SKM-1 treated with dmso at 0.1 percent for 144 hours (cell line): ENCODE results near the gene BAIAP2.
A peak's percentile ranks its signal among the peaks of the same experiment; 100 is the strongest.

Experiments
- DNase-seq: peaks from one replicate; lab custom pipeline; 2025; ENCODE audit not compliant: unreplicated experiment; lab: John Stamatoyannopoulos, UW

Gene BAIAP2

GRCh38 chr17:81084680-81085419 is 49.9 kb downstream of the BAIAP2 start:
- DNase-seq = no peak

GRCh38 chr17:81085420-81085911 is 50.5 kb downstream of the BAIAP2 start:
- no peak for DNase-seq

- no peak for DNase-seq
These were observed 52.0 kb downstream of the BAIAP2 start for GRCh38 chr17:81086789-81087551.

- peak; percentile 81 for DNase-seq
These were observed 55.6 kb downstream of the BAIAP2 start for GRCh38 chr17:81090361-81091136.

GRCh38 chr17:81091154-81091553 is 56.2 kb downstream of the BAIAP2 start:
- no peak for DNase-seq

- DNase-seq = no peak
These were observed 57.0 kb downstream of the BAIAP2 start for GRCh38 chr17:81091774-81092517.

- DNase-seq = no peak
These were observed 57.7 kb downstream of the BAIAP2 start for GRCh38 chr17:81092518-81093095.

GRCh38 chr17:81093619-81094508 is 58.9 kb downstream of the BAIAP2 start:
- no peak for DNase-seq

GRCh38 chr17:81094509-81095382 is 59.8 kb downstream of the BAIAP2 start:
- no peak for DNase-seq

- no peak for DNase-seq
These were observed 60.4 kb downstream of the BAIAP2 start for GRCh38 chr17:81095383-81095762.

GRCh38 chr17:81096741-81097133 is 61.8 kb downstream of the BAIAP2 start:
- DNase-seq = no peak

- DNase-seq = no peak
These were observed 62.4 kb downstream of the BAIAP2 start for GRCh38 chr17:81097134-81097942.

GRCh38 chr17:81097943-81098308 is 63.0 kb downstream of the BAIAP2 start:
- DNase-seq = peak; percentile 16

- no peak for DNase-seq
These were observed 64.9 kb downstream of the BAIAP2 start for GRCh38 chr17:81099888-81100287.

GRCh38 chr17:81100668-81101067 is 65.7 kb downstream of the BAIAP2 start:
- DNase-seq = no peak

- peak; percentile 72 for DNase-seq
These were observed 66.8 kb downstream of the BAIAP2 start for GRCh38 chr17:81101614-81102306.

GRCh38 chr17:81102352-81102751 is 67.4 kb downstream of the BAIAP2 start:
- DNase-seq = no peak
